Ishikawa (cell line): Measurements from ENCODE around the gene PELO.

Experiments used
- CEBPB ChIP-seq: IDR thresholded peaks from 2 replicates; pipeline ENCODE4 v1.6.1; 2012
- CREB1 ChIP-seq: IDR thresholded peaks from 2 replicates; pipeline ENCODE4 v1.6.1; 2012; ENCODE audit warnings: low read depth
- EGR1 ChIP-seq: IDR thresholded peaks from 2 replicates; pipeline ENCODE4 v1.6.1; 2012
- EP300 ChIP-seq: IDR thresholded peaks from 2 replicates; pipeline ENCODE4 v1.6.1; 2012; ENCODE audit warnings: borderline replicate concordance
- FOXM1 ChIP-seq: IDR thresholded peaks from 2 replicates; pipeline ENCODE4 v1.6.1; 2012; ENCODE audit warnings: low read depth, borderline replicate concordance
- MAX ChIP-seq: IDR thresholded peaks from 2 replicates; pipeline ENCODE4 v1.6.1; 2012
- NFIC ChIP-seq: IDR thresholded peaks from 2 replicates; pipeline ENCODE4 v1.6.1; 2012
- RAD21 ChIP-seq: IDR thresholded peaks from 2 replicates; pipeline ENCODE4 v1.6.1; 2012; ENCODE audit warnings: low read depth
- TAF1 ChIP-seq: IDR thresholded peaks from 2 replicates; pipeline ENCODE4 v1.6.1; 2012; ENCODE audit warnings: low read depth, mild to moderate bottlenecking
- TCF12 ChIP-seq: IDR thresholded peaks from 2 replicates; pipeline ENCODE4 v1.6.1; 2012; ENCODE audit warnings: low read depth
- TEAD4 ChIP-seq: IDR thresholded peaks from 2 replicates; pipeline ENCODE4 v1.6.1; 2012
- USF1 ChIP-seq: IDR thresholded peaks from 2 replicates; pipeline ENCODE4 v1.6.1; 2012
- YY1 ChIP-seq: IDR thresholded peaks from 2 replicates; pipeline ENCODE4 v1.6.1; 2012; ENCODE audit warnings: low read depth
- ZBTB7A ChIP-seq: IDR thresholded peaks from 2 replicates; pipeline ENCODE4 v1.6.1; 2012; ENCODE audit warnings: low read depth
- TF ChIP-seq, protein P1 (sequence below): IDR thresholded peaks from 2 replicates; pipeline ENCODE4 v1.6.1; 2012; ENCODE audit warnings: low read depth, mild to moderate bottlenecking

The PELO gene

DNA sequence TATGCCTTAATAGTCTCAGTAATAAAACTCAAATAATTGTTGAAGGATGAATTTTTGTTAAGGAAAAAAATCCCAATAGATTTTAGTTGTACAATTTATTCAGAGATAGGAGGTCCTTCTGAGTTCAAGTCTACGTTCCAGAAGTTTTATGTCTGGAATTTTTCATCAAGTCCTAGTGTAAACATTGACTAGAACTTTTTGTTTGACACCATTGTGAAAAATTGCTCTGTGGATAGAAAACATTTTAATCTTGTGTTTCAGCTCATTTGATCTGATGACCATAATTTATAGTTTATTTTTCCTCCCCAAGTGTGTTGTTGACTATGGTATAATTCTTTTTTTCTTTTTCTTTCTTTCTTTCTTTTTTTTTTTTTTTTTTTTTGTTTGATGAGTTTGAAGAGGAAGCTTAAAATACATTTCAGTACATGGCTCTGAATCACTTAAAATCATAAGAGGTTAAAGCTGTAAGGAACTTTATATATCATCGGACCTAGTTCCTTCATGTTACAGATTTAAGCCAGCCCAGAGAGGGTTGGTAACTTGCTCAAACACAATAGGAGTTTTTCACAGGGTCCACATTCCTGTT is 20.7 kb downstream of the PELO start:
- no peak for TF ChIP-seq RAD21
- TF ChIP-seq, protein P1, sequence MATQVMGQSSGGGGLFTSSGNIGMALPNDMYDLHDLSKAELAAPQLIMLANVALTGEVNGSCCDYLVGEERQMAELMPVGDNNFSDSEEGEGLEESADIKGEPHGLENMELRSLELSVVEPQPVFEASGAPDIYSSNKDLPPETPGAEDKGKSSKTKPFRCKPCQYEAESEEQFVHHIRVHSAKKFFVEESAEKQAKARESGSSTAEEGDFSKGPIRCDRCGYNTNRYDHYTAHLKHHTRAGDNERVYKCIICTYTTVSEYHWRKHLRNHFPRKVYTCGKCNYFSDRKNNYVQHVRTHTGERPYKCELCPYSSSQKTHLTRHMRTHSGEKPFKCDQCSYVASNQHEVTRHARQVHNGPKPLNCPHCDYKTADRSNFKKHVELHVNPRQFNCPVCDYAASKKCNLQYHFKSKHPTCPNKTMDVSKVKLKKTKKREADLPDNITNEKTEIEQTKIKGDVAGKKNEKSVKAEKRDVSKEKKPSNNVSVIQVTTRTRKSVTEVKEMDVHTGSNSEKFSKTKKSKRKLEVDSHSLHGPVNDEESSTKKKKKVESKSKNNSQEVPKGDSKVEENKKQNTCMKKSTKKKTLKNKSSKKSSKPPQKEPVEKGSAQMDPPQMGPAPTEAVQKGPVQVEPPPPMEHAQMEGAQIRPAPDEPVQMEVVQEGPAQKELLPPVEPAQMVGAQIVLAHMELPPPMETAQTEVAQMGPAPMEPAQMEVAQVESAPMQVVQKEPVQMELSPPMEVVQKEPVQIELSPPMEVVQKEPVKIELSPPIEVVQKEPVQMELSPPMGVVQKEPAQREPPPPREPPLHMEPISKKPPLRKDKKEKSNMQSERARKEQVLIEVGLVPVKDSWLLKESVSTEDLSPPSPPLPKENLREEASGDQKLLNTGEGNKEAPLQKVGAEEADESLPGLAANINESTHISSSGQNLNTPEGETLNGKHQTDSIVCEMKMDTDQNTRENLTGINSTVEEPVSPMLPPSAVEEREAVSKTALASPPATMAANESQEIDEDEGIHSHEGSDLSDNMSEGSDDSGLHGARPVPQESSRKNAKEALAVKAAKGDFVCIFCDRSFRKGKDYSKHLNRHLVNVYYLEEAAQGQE, result no peak
- TF ChIP-seq TCF12, result no peak
- no peak for TF ChIP-seq MAX
- TF ChIP-seq USF1, result no peak
- TF ChIP-seq TAF1, result no peak
- TF ChIP-seq EP300, result no peak
- no peak for TF ChIP-seq FOXM1

DNA sequence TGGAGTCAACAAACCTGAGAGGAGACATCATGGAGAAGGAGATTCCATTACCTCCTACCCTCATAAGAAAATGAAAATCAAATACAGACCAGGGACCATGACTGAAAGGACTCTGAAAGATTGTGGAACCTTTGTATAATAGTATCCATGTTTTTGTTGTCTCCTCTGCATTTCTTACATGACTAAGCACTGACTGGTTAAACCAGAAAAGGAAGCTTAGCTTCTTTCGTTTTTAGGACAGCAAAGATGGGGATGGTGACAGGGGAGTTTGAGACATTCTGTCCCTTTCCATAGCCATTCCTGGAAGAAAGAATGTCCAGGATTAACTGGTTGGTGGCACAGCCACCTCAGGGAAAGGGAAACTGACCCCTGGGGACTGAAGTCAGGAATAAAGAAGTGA is 22.2 kb downstream of the PELO start:
- no peak for TF ChIP-seq MAX
- no peak for TF ChIP-seq USF1
- TF ChIP-seq TEAD4, result no peak
- TF ChIP-seq EGR1, result no peak
- no peak for TF ChIP-seq TCF12
- no peak for TF ChIP-seq CEBPB
- TF ChIP-seq NFIC, result no peak
- TF ChIP-seq FOXM1, result no peak
- no peak for TF ChIP-seq YY1
- TF ChIP-seq EP300, result no peak

- TF ChIP-seq YY1 (no peak), RAD21 (no peak), MAX (no peak), NFIC (no peak), TAF1 (no peak), CEBPB (no peak)
- TF ChIP-seq, protein P1, result no peak
Measured at GRCh38 chr5:52810426-52810825, 22.7 kb downstream of the PELO start.

GRCh38 chr5:52811067-52811749 is 23.5 kb downstream of the PELO start:
- TF ChIP-seq MAX, result no peak
- no peak for TF ChIP-seq TCF12
- TF ChIP-seq FOXM1, result no peak
- TF ChIP-seq YY1, result no peak
- no peak for TF ChIP-seq NFIC
- no peak for TF ChIP-seq EP300
- TF ChIP-seq CREB1, result no peak
- no peak for TF ChIP-seq RAD21
- TF ChIP-seq EGR1, result no peak
- TF ChIP-seq USF1, result no peak
- no peak for TF ChIP-seq TEAD4
- no peak for TF ChIP-seq CEBPB
- TF ChIP-seq, protein P1, result no peak
- no peak for TF ChIP-seq ZBTB7A
- no peak for TF ChIP-seq TAF1
